ENCODE data around the gene FNDC10. TPM values are rescaled to one million over a fixed set of nuclear protein-coding genes. Genes with fewer than 3 reads are reported as not detected.
"Not testable (repeated sequence)": the region's sequence is repeated elsewhere in the genome, so short reads cannot be mapped to it uniquely, and the experiment has no call there.

The FNDC10 gene
- total and polyA plus RNA-seq, 8 donors, result 0.28 to 2.4 (median 1.1) TPM

- H3K4me3 ChIP-seq; H3K9me3 ChIP-seq; H3K27ac ChIP-seq; H3K27me3 ChIP-seq; intact Hi-C loops (cut with DNase I); FAIRE-seq; ATAC-seq; H3K4me1 ChIP-seq: not testable (repeated sequence)
- peak in 3 of 6 donors; percentile 22 to 48 (median 46) for DNase-seq
- WGBS, 2 donors, result 92% methylated on average over 32 to 37 of the region's 37 CpGs
- H3K36me3 ChIP-seq, result peaks cover 0 to 14% (median 7%) of the 10 kb centered on the region in 3 donors
Measured at GRCh38 chr1:1636621-1637478, 36.9 kb upstream of the FNDC10 start.

GRCh38 chr1:1634613-1635012 is 34.7 kb upstream of the FNDC10 start:
- DNase-seq (peak in 3 of 6 donors; percentile 14 to 58 (median 47)), ATAC-seq (peak in 1 of 4 donors; percentile 3)
- H3K4me3 ChIP-seq; FAIRE-seq; intact Hi-C loops (cut with DNase I); H3K9me3 ChIP-seq; H3K4me1 ChIP-seq; H3K27me3 ChIP-seq; H3K27ac ChIP-seq: not testable (repeated sequence)
- 86 to 89% methylated on average over 9 of the region's 13 CpGs for WGBS, 2 donors
- peaks cover 0 to 14% (median 7%) of the 10 kb centered on the region in 3 donors for H3K36me3 ChIP-seq

DNA sequence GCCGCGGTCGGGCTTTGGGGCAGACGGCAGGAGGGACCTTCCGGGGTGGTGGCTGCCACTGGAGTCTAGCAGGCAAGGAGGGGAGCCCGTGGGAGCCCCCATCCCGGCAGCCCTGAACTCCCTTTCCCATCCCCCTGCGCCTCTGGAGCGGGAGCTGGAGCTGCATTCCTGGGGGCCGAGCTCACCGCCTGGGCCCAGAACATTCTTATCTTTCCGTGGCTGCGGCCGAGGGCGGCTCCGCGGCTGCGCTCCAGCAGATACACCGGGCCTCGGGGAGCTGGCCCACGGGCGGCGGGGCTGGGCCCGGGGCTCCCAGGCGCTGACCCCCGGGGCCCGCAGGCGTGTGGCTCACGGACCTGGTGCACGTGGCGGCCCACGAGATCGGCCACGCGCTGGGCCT is 33.5 kb upstream of the FNDC10 start:
- intact Hi-C loops (cut with DNase I); H3K4me1 ChIP-seq; H3K27me3 ChIP-seq; H3K9me3 ChIP-seq; DNase-seq; FAIRE-seq; H3K4me3 ChIP-seq; H3K27ac ChIP-seq: not testable (repeated sequence)
- H3K36me3 ChIP-seq, result peaks cover 0 to 14% (median 7%) of the 10 kb centered on the region in 3 donors
- peak in 2 of 4 donors; percentile 22 to 58 for ATAC-seq
- WGBS, 2 donors, result no CpG with 5 or more reads among the region's 35 CpGs

DNA sequence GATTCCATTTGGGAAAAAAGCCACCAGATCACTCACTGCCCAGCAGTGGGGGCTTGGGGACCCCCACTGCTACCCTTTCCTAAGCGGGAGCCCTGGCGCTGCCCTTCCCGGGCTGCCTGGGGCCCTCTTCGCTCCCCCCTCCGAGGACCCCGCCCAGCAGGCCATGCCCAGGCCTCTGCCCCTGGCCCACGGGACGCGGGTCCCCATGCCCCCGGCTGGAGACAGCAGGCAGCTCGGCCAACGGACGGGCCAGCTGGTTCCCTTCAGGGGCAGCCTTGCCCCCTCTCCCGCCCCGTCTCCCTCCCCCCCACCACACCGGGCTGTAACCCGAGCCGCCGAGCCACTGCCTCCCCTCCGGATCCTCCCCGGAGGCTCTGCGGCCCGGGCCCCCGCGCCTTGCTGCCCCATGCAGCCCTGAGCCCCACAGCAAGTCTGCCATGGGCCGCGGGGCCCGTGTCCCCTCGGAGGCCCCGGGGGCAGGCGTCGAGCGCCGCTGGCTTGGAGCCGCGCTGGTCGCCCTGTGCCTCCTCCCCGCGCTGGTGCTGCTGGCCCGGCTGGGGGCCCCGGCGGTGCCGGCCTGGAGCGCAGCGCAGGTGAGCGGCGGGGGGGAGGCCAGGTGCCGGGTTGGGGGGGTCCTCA is 32.0 kb upstream of the FNDC10 start, which contains the start of gene MMP23B:
MMP23B (plus strand) TSS at position 392 of the 639 bp plus-strand sequence; CDS start at position 438, 46 bp downstream.
- H3K4me3 ChIP-seq, result no peak within 1 kb of the TSS

DNA sequence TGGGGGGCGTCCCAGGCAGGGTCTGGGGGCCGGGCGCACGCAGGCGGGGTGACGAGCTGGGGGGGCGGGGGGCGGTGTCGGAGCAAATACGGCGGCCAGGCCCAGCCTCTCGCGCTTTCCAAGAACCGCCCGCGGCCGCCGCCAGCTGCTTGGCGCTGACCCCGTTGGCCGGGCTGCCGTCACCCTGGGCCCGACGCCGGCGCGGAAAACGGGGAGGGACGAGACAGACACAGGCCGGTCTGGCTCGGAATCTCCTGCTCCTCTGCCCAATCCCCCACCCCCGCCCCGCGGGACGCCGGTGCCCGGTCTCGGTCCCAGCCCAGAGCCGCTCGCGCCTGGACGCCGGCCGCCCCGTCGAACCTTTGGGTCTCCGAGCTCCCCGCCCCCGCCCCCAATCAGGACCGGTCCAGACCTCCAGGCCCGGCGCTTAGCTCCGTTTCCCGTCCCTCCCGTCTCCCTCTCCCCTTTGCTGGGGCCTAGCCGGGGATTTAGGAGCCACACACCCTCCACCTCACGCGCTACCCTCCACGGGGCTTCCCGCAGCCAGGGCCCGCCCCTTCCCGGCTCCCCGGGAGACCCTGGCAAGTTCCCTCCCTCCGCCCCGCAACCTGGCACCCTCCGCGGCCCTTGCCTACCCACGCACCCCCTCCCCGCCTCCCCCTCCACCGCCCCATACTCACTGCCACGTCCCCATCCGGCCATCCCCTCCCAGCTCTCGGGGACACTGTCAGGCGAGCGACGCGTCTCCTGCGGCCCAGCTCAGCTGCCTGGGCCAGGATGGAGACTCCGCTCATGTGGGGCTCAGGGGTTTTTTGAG is 31.2 kb upstream of the FNDC10 start:
- Histone ChIP-seq H3K9me3 (no peaks in the 10 kb centered on the region), H3K4me1 (no peaks in the 10 kb centered on the region), H3K27me3 (no peaks in the 10 kb centered on the region), H3K4me3 (peak overlapping the region in 1 of 4 donors; percentile 10), H3K27ac (peak overlapping the region in 1 of 4 donors; percentile 44), H3K36me3 (peaks cover 0 to 6% (median 0%) of the 10 kb centered on the region in 3 donors)
- FAIRE-seq, result no peak
- no peak for TF ChIP-seq CTCF (IDR thresholded peaks at IDR 0.05)
- peak in 3 of 4 donors; percentile 23 to 27 (median 23) for ATAC-seq
- intact Hi-C loops (cut with DNase I), result no loop called here
- peak in 4 of 6 donors; percentile 23 to 80 (median 61) for DNase-seq
- WGBS, 2 donors, result 27 to 28% methylated on average over 48 to 79 of the region's 79 CpGs

More for the DNA sequence above, 32.0 kb upstream of the FNDC10 start, which contains the start of gene MMP23B:
- DNase-seq (peak in 3 of 6 donors; percentile 37 to 77 (median 60)), FAIRE-seq (no peak), ATAC-seq (peak in 2 of 4 donors; percentile 11 to 12)
- Histone ChIP-seq H3K9me3 (no peaks in the 10 kb centered on the region), H3K4me1 (no peaks in the 10 kb centered on the region), H3K27ac (no peak within 1 kb of the TSS), H3K36me3 (peaks cover 0 to 13% (median 0%) of the 10 kb centered on the region in 3 donors), H3K27me3 (no peaks in the 10 kb centered on the region)
- WGBS, 2 donors, result 6 to 7% methylated on average over 22 to 48 of the region's 48 CpGs
- no peak for TF ChIP-seq CTCF (IDR thresholded peaks at IDR 0.05)
- intact Hi-C loops (cut with DNase I), result no loop called here

Measured in pancreas (tissue), 10 donors.